Breast epithelium (tissue), 4 donors: Measurements from ENCODE around the gene FAM117B. TPM values are rescaled to one million over a fixed set of nuclear protein-coding genes. Genes with fewer than 3 reads are reported as not detected.

Experiments
- DNase-seq, 2 donors: peaks; one replicate each; pipeline ENCODE4 v3.0.0-alpha.2; 2019; ENCODE audit warnings: low spot score in 2 of 2
- H3K27ac ChIP-seq, 2 donors: fragments of 200-600 bp; sonication (generic) in 1 of 2; one replicate each; pipeline ENCODE4 v1.5.1; 2016 to 2019; ENCODE audit warnings: mild to moderate bottlenecking in 1 of 2
- H3K27me3 ChIP-seq, 2 donors: fragments of 200-600 bp; sonication (generic) in 1 of 2; one replicate each; pipeline versions ENCODE4 v1.5.1 to v1.6.0; 2017 to 2019; ENCODE audit warnings: control low read depth in 1 of 2, mild to moderate bottlenecking in 1 of 2
- H3K36me3 ChIP-seq: fragments of 200-600 bp; one replicate; pipeline ENCODE4 v1.5.1; 2019
- H3K4me1 ChIP-seq, 2 donors: fragments of 200-600 bp; sonication (generic); one replicate each; pipeline ENCODE4 v1.5.1; 2016 to 2019; ENCODE audit warnings: control low read depth in 1 of 2
- H3K4me3 ChIP-seq, 3 donors: fragments of 200-600 bp; sonication (generic); 1 replicate in 2 of 3; 2 replicates in 1 of 3; pipeline ENCODE4 v1.5.1; 2016 to 2019; ENCODE audit warnings: mild to moderate bottlenecking in 3 of 3, moderate library complexity in 2 of 3
- H3K9me3 ChIP-seq, 2 donors: fragments of 200-600 bp; sonication (generic) in 1 of 2; one replicate each; pipeline ENCODE4 v1.5.1; 2016 to 2019; ENCODE audit warnings: control low read depth in 1 of 2
- POLR2A ChIP-seq: fragments of 450-650 bp; IDR thresholded peaks from one replicate; pipeline ENCODE4 v1.6.1; 2016; ENCODE audit warnings: antibody characterized with exemption, mild to moderate bottlenecking, moderate library complexity
- POLR2AphosphoS5 ChIP-seq, 3 donors: sonication (generic); formaldehyde crosslinking; IDR thresholded peaks; one replicate each; pipeline ENCODE4 v1.6.1; 2017; ENCODE audit warnings: antibody characterized with exemption in 3 of 3
- intact Hi-C: fragments of 100-400 bp; cut with DNase I; formaldehyde crosslinking; loops from one replicate; pipeline ENCODE4 v1.15.1; 2023; ENCODE audit warnings: low total_unique reads
- total RNA-seq, 3 donors: library from RNA; depleted of rRNA; stranded (reverse); fragments of >200 nt; gene quantifications; one replicate each; pipeline ENCODE4 v1.1.0, GENCODE V29; 2016
- TF ChIP-seq, protein P1 (sequence below), 3 donors: fragments of 450-650 bp; IDR thresholded peaks; one replicate each; pipeline ENCODE4 v1.5.1; 2016 to 2017; ENCODE audit warnings: antibody characterized with exemption in 3 of 3, mild to moderate bottlenecking in 3 of 3, moderate library complexity in 3 of 3

The FAM117B gene
- total RNA-seq, 3 donors from 2014 or later, result 9.4 to 13.1 (median 11.9) TPM

DNA sequence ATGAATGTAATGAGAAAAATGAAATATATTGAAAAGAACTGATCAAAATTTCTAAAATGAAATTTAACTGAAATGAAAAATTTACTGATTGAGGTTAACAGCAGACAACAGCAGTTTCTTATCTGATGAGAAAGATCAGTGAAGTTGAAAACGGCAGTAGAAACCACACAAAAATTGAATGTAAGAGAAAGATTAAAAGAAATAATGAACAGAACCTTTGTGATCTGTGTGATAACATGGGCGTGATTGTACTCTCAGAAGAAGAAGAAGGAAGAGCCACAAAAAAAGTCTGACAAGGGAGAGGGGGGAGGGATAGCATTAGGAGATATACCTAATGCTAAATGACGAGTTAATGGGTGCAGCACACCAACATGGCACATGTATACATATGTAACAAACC lies 45.2 kb downstream of the FAM117B start:
- no peak for DNase-seq
- Histone ChIP-seq H3K4me1 (no peaks in the 10 kb centered on the region), H3K27me3 (no peaks in the 10 kb centered on the region), H3K9me3 (peaks cover 0 to 24% of the 10 kb centered on the region in 2 donors), H3K36me3 (no peaks in the 10 kb centered on the region), H3K27ac (no peak overlapping the region), H3K4me3 (no peak overlapping the region)
- intact Hi-C loops, result no loop called here
- TF ChIP-seq, protein P1, sequence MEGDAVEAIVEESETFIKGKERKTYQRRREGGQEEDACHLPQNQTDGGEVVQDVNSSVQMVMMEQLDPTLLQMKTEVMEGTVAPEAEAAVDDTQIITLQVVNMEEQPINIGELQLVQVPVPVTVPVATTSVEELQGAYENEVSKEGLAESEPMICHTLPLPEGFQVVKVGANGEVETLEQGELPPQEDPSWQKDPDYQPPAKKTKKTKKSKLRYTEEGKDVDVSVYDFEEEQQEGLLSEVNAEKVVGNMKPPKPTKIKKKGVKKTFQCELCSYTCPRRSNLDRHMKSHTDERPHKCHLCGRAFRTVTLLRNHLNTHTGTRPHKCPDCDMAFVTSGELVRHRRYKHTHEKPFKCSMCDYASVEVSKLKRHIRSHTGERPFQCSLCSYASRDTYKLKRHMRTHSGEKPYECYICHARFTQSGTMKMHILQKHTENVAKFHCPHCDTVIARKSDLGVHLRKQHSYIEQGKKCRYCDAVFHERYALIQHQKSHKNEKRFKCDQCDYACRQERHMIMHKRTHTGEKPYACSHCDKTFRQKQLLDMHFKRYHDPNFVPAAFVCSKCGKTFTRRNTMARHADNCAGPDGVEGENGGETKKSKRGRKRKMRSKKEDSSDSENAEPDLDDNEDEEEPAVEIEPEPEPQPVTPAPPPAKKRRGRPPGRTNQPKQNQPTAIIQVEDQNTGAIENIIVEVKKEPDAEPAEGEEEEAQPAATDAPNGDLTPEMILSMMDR (IDR thresholded peaks at IDR 0.05), result no peak
- TF ChIP-seq POLR2AphosphoS5 (IDR thresholded peaks at IDR 0.05) (no peak), POLR2A (no peak)

DNA sequence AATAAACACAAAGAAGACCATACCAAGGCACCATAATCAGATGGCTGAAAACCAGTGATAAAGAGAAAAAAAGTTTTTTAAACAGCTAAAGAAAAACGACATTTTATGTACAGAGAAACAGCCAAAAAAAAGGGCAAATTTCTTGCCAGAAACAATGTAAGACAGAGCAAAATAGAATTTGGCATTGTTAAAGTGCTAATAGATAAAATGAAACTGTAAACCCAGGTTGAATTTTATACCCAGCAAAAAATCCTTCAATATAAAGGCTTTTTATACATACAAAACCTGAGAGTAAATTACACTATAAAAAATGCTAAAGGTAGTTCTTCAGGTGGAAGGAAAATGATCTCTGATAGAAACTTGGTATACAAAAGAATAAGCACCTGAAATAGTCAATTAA lies 45.7 kb downstream of the FAM117B start:
- H3K27me3 ChIP-seq, result no peaks in the 10 kb centered on the region
- H3K27ac ChIP-seq, result no peak overlapping the region
- no peak for DNase-seq
- no peaks in the 10 kb centered on the region for H3K4me1 ChIP-seq
- intact Hi-C loops, result no loop called here
- H3K4me3 ChIP-seq, result no peak overlapping the region
- no peaks in the 10 kb centered on the region for H3K36me3 ChIP-seq
- H3K9me3 ChIP-seq, result peaks cover 0 to 24% of the 10 kb centered on the region in 2 donors
- TF ChIP-seq, protein P1 (IDR thresholded peaks at IDR 0.05), result no peak
- TF ChIP-seq POLR2AphosphoS5 (IDR thresholded peaks at IDR 0.05) (no peak), POLR2A (no peak)

DNA sequence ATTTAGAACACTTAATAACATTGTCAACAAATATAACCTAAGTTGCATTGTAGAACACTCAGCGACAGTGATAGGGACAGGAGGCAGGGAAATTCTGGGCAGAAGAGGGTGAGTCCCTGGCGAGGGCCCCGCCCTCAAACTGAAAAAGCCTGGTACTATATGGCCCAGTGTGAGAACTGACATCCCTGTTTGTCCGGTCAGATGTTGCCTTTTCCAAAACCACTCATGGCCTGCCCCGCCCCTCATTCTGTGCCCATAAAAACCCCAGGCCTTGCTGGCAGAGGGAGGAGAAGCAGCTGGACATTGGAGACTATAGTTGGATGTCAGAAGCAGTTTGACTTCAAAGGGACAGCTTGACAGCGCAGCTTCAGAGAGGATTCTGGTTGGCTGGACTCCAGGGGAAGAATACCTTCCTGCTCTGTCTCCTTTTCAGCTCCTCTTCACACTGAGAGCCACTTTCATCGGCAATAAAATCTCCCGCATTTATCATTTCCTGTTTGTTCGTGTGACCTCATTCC lies 47.0 kb downstream of the FAM117B start:
- H3K9me3 ChIP-seq, result peaks cover 0 to 24% of the 10 kb centered on the region in 2 donors
- no peaks in the 10 kb centered on the region for H3K36me3 ChIP-seq
- no peak for TF ChIP-seq POLR2AphosphoS5 (IDR thresholded peaks at IDR 0.05)
- TF ChIP-seq POLR2A, result no peak
- TF ChIP-seq, protein P1 (IDR thresholded peaks at IDR 0.05), result no peak
- no peak overlapping the region for H3K27ac ChIP-seq
- no peak overlapping the region for H3K4me3 ChIP-seq
- no peaks in the 10 kb centered on the region for H3K4me1 ChIP-seq
- intact Hi-C loops, result no loop called here
- no peak for DNase-seq
- H3K27me3 ChIP-seq, result no peaks in the 10 kb centered on the region

DNA sequence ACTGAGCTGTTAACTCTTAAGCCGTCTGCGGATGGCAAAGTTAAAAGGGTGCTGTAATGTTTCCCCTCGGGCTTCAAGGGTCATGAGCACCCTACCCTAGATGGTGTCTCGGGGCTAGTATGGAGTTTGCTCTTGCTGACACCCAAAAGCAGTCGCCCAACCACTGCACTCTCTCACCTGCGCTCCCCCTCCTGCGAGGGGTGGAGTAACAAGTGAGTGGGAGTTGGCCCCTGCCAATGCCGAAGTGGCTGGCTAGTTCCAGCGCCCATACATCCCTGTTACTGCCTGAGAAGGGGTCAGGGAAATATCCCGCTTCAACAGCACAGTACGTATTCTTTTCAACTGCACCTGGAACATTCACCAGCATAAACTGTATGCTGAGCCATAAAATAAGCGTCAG lies 47.5 kb downstream of the FAM117B start:
- Histone ChIP-seq H3K4me3 (no peak overlapping the region), H3K4me1 (no peaks in the 10 kb centered on the region), H3K27me3 (no peaks in the 10 kb centered on the region), H3K9me3 (peaks cover 0 to 24% of the 10 kb centered on the region in 2 donors), H3K27ac (no peak overlapping the region), H3K36me3 (no peaks in the 10 kb centered on the region)
- TF ChIP-seq, protein P1 (IDR thresholded peaks at IDR 0.05), result no peak
- TF ChIP-seq POLR2AphosphoS5 (IDR thresholded peaks at IDR 0.05), result no peak
- no peak for TF ChIP-seq POLR2A
- no peak for DNase-seq
- intact Hi-C loops, result no loop called here

DNA sequence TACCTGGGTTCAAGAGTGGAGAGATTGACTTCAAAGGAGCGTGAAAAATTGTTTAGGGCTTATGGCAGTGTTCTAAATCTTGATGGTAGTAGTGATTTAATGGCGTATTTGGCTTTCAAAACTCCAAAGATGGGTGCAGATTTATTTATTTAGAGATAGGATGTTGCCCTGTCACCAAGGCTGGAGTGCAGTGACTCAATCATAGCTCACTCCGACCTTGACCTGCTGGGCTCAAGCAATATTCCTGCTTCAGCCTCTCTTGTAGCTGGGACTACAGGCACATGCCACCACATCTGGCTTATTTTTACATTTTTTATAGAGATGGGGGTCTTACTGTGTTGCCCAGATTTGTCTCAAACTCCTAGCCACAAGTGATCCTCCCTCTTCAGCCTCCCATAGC lies 52.5 kb downstream of the FAM117B start:
- no peaks in the 10 kb centered on the region for H3K36me3 ChIP-seq
- no peak overlapping the region for H3K4me3 ChIP-seq
- TF ChIP-seq, protein P1 (IDR thresholded peaks at IDR 0.05), result no peak
- no peak for TF ChIP-seq POLR2A
- no peak for TF ChIP-seq POLR2AphosphoS5 (IDR thresholded peaks at IDR 0.05)
- H3K27me3 ChIP-seq, result no peaks in the 10 kb centered on the region
- no peak overlapping the region for H3K27ac ChIP-seq
- DNase-seq, result no peak
- H3K4me1 ChIP-seq, result no peaks in the 10 kb centered on the region
- intact Hi-C loops, result no loop called here
- peaks cover 0 to 7% of the 10 kb centered on the region in 2 donors for H3K9me3 ChIP-seq
